MCF 10A (cell line): ENCODE results near the gene DYNLT1. TPM values are rescaled to one million over a fixed set of nuclear protein-coding genes. Genes with fewer than 3 reads are reported as not detected.

ENCODE experiments used
- BruUV-seq: library from RNA; stranded (reverse); fragments of 400-500 nt; replicated peaks from 2 replicates; lab custom pipeline; 2021; lab: Mats Ljungman, UMichigan
- CTCF ChIA-PET: fragments of 300-600 bp; sonication (Branson Sonifier 250); formaldehyde crosslinking; extraction: SDS; loops from one replicate; lab custom pipeline; 2021; ENCODE audit warnings: antibody characterized with exemption, inconsistent platforms; lab: Yijun Ruan, JAX
- POLR2A ChIA-PET: fragments of 300-600, 350-650 bp; sonication (Branson Sonifier 250); formaldehyde crosslinking; extraction: SDS; loops from one replicate; lab custom pipeline; 2020; ENCODE audit warnings: antibody characterized with exemption, inconsistent platforms; lab: Yijun Ruan, JAX
- DNase-seq: peaks from one replicate; pipeline ENCODE4 v3.0.0-alpha.2; 2018; ENCODE audit not compliant: unreplicated experiment
- H3K27ac Mint-ChIP-seq: one replicate; pipeline ENCODE4 v1.8.0; 2022; ENCODE audit warnings: mild to moderate bottlenecking, low read depth, mixed read lengths; ENCODE audit not compliant: unreplicated experiment
- H3K27me3 Mint-ChIP-seq: one replicate; pipeline ENCODE4 v1.8.0; 2022; ENCODE audit warnings: mixed read lengths; ENCODE audit not compliant: insufficient read depth, unreplicated experiment
- H3K36me3 Mint-ChIP-seq: one replicate; pipeline ENCODE4 v1.8.0; 2022; ENCODE audit warnings: mild to moderate bottlenecking, moderate library complexity, mixed read lengths; ENCODE audit not compliant: insufficient read depth, unreplicated experiment
- H3K4me1 Mint-ChIP-seq: one replicate; pipeline ENCODE4 v1.8.0; 2022; ENCODE audit warnings: mixed read lengths; ENCODE audit not compliant: insufficient read depth, unreplicated experiment
- H3K4me3 Mint-ChIP-seq: one replicate; pipeline ENCODE4 v1.8.0; 2022; ENCODE audit warnings: mild to moderate bottlenecking, moderate library complexity, mixed read lengths; ENCODE audit not compliant: unreplicated experiment
- H3K9me3 Mint-ChIP-seq: one replicate; pipeline ENCODE4 v1.8.0; 2022; ENCODE audit warnings: mixed read lengths; ENCODE audit not compliant: unreplicated experiment
- CTCF ChIP-seq: fragments of 200-600 bp; IDR thresholded peaks from one replicate; pipeline ENCODE4 v1.8.0; 2022; ENCODE audit warnings: antibody characterized with exemption, mild to moderate bottlenecking; ENCODE audit not compliant: unreplicated experiment
- intact Hi-C: fragments of 100-400 bp; cut with micrococcal nuclease; formaldehyde crosslinking; loops from 2 replicates; pipeline ENCODE4 v1.14.1; 2022
- microRNA-seq: library from miRNA; unstranded; fragments of <30 nt; microRNA quantifications from one replicate; pipeline ENCODE4 v1.2.0, GENCODE V29; 2022
- total RNA-seq: library from RNA; stranded (reverse); gene quantifications from 2 replicates; pipeline ENCODE4 v1.2.3, GENCODE V29; 2022

DYNLT1 gene
- total RNA-seq, 1 experiment from 2014 or later: 122 TPM

GRCh38 chr6:158591134-158591809 lies 53.3 kb downstream of the DYNLT1 start:
- no peak for DNase-seq
- TF ChIP-seq CTCF: no peak
- Mint-ChIP-seq H3K27me3 (no peaks in the 10 kb centered on the region), H3K27ac (no peak overlapping the region), H3K4me1 (no peaks in the 10 kb centered on the region), H3K4me3 (no peak overlapping the region), H3K9me3 (no peaks in the 10 kb centered on the region), H3K36me3 (peaks cover 76% of the 10 kb centered on the region)
- ChIA-PET POLR2A (interaction anchor here (0.5 kb wide), 1 partner anchor 410 kb away, joined by 3 read pairs; no protein-coding TSS in a partner anchor), CTCF (interaction anchor here (0.7 to 0.9 kb wide), 2 partner anchors 10 to 14 kb away, joined by 3 read pairs; no protein-coding TSS in a partner anchor)
- BruUV-seq: no TSS peak
- intact Hi-C loops: no loop called here

GRCh38 chr6:158589366-158589765 lies 55.2 kb downstream of the DYNLT1 start:
- H3K9me3 Mint-ChIP-seq: no peaks in the 10 kb centered on the region
- DNase-seq: no peak
- ChIA-PET POLR2A (interaction anchor here (1.4 kb wide), 1 partner anchor 19 kb away, joined by 3 read pairs; no protein-coding TSS in a partner anchor), CTCF (interaction anchor here (0.6 to 1.3 kb wide), 3 partner anchors 10 to 621 kb away, joined by 3 to 6 read pairs (median 3); no protein-coding TSS in a partner anchor)
- no TSS peak for BruUV-seq
- no peak for TF ChIP-seq CTCF
- no peak overlapping the region for H3K4me3 Mint-ChIP-seq
- H3K27ac Mint-ChIP-seq: no peak overlapping the region
- no peaks in the 10 kb centered on the region for H3K27me3 Mint-ChIP-seq
- peaks cover 84% of the 10 kb centered on the region for H3K36me3 Mint-ChIP-seq
- no peaks in the 10 kb centered on the region for H3K4me1 Mint-ChIP-seq
- intact Hi-C loops: no loop called here

GRCh38 chr6:158586652-158587051 lies 57.9 kb downstream of the DYNLT1 start:
- H3K36me3 Mint-ChIP-seq: peaks cover 83% of the 10 kb centered on the region
- DNase-seq: no peak
- no TSS peak for BruUV-seq
- no peak for TF ChIP-seq CTCF
- H3K9me3 Mint-ChIP-seq: no peaks in the 10 kb centered on the region
- H3K4me3 Mint-ChIP-seq: no peak overlapping the region
- no peak overlapping the region for H3K27ac Mint-ChIP-seq
- intact Hi-C loops: no loop called here
- no peaks in the 10 kb centered on the region for H3K4me1 Mint-ChIP-seq
- H3K27me3 Mint-ChIP-seq: no peaks in the 10 kb centered on the region
- CTCF ChIA-PET: no interaction called here
- POLR2A ChIA-PET: no interaction called here

Small RNA genes lying within 50 kb of the gene (microRNA-seq; reads per million reads assigned to microRNA genes)
- not detected for gene MIR7161

Other genes with a start within 250 kb of the DYNLT1 start
- 25.3 and 28.8 TPM in 2 replicates for gene TMEM181, start 84.7 kb downstream of the DYNLT1 start, total RNA-seq
- 0.65 and 0.83 TPM in 2 replicates for gene SYTL3, start 5.3 kb upstream of the DYNLT1 start, total RNA-seq
- 243 and 296 TPM in 2 replicates for gene EZR, start 174.6 kb upstream of the DYNLT1 start, total RNA-seq